Spleen (tissue), 11 donors: ENCODE measurements around the gene WNT9B. TPM values are rescaled to one million over a fixed set of nuclear protein-coding genes. Genes with fewer than 3 reads are reported as not detected.

ENCODE experiments used
- DNase-seq: peaks from one replicate; pipeline ENCODE4 v3.0.0-alpha.2; 2020
- H3K27ac ChIP-seq, 8 donors: fragments of 200-600 bp; sonication (generic) in 7 of 8; 1 replicate in 4 of 8; 2 replicates in 4 of 8; pipeline versions ENCODE4 v1.5.0 to v1.8.0; 2016 to 2021; ENCODE audit warnings: inconsistent platforms in 4 of 8, mild to moderate bottlenecking in 4 of 8, moderate library complexity in 1 of 8
- H3K27me3 ChIP-seq, 7 donors: fragments of 200-600 bp; sonication (generic) in 6 of 7; replicated peaks in 1 of 7; 1 replicate in 4 of 7; 2 replicates in 3 of 7; pipeline versions ENCODE4 v1.5.0 to v1.8.0; 2016 to 2021; ENCODE audit warnings: inconsistent platforms in 3 of 7, mild to moderate bottlenecking in 1 of 7
- H3K36me3 ChIP-seq, 6 donors: fragments of 200-600 bp; sonication (generic) in 5 of 6; 1 replicate in 4 of 6; 2 replicates in 2 of 6; pipeline versions ENCODE4 v1.5.0 to v1.8.0; 2016 to 2021; ENCODE audit warnings: inconsistent platforms in 2 of 6
- H3K4me1 ChIP-seq, 6 donors: fragments of 200-600 bp; sonication (generic) in 5 of 6; 1 replicate in 3 of 6; 2 replicates in 3 of 6; pipeline versions ENCODE4 v1.5.0 to v1.8.0; 2016 to 2021; ENCODE audit warnings: inconsistent platforms in 3 of 6
- H3K4me3 ChIP-seq, 8 donors: fragments of 200-600 bp; sonication (generic) in 7 of 8; 1 replicate in 4 of 8; 2 replicates in 4 of 8; pipeline versions ENCODE4 v1.5.0 to v1.8.0; 2016 to 2021; ENCODE audit warnings: inconsistent platforms in 4 of 8, mild to moderate bottlenecking in 4 of 8, moderate library complexity in 2 of 8
- H3K9me3 ChIP-seq, 8 donors: fragments of 200-600 bp; sonication (generic) in 7 of 8; 1 replicate in 4 of 8; 2 replicates in 4 of 8; pipeline versions ENCODE4 v1.5.0 to v1.8.0; 2016 to 2021; ENCODE audit warnings: inconsistent platforms in 4 of 8
- CTCF ChIP-seq, 11 experiments: fragments of 200-600 bp in 7 of 11; fragments of 450-650 bp in 4 of 11; sonication (generic) in 4 of 11; IDR thresholded peaks in 8 of 11; conservative IDR thresholded peaks in 3 of 11; 1 replicate in 7 of 11; 2 replicates in 4 of 11; pipeline versions ENCODE4 v1.4.0 to v1.8.0; 2016 to 2021; ENCODE audit warnings: antibody characterized with exemption in 11 of 11, inconsistent platforms in 4 of 11, mild to moderate bottlenecking in 1 of 11
- POLR2A ChIP-seq, 3 donors: fragments of 450-650 bp; IDR thresholded peaks; one replicate each; pipeline ENCODE4 v1.5.1; 2017; ENCODE audit warnings: antibody characterized with exemption in 3 of 3, mild to moderate bottlenecking in 1 of 3
- POLR2AphosphoS5 ChIP-seq, 3 donors: sonication (generic); formaldehyde crosslinking; IDR thresholded peaks; one replicate each; pipeline ENCODE4 v1.5.1; 2017; ENCODE audit warnings: antibody characterized with exemption in 3 of 3
- WGBS, 5 donors: extraction: QIAGEN DNeasy Blood & Tissue Kit in 3 of 5; methylation state at CpG; one replicate each; pipeline versions ENCODE4 v1.1.5 to v1.1.7; 2013 to 2018; 5-methylcytosine and 5-hydroxymethylcytosine counted together
- intact Hi-C: fragments of 100-400 bp; cut with DNase I; formaldehyde crosslinking; loops from one replicate; pipeline ENCODE4 v1.15.0; 2023; ENCODE audit warnings: low total_unique reads
- polyA plus RNA-seq, 3 donors: library from polyadenylated mRNA; stranded (reverse); fragments of 200-250 nt; gene quantifications; one replicate each; pipeline ENCODE4 v1.2.1, GENCODE V29; 2013
- total RNA-seq, 7 donors: library from RNA; depleted of rRNA in 3 of 7; stranded (reverse); fragments of >200 nt in 3 of 7; fragmentation: NEBNext Ultra II Directional in 4 of 7; extraction: Animal tissue kit (Norgen Biotek cat#: 25700) in 4 of 7; gene quantifications; one replicate each; pipeline versions ENCODE4 v1.1.0 to v1.2.1, GENCODE V29; 2016 to 2021
- donor health status: healthy with polysubstance abuse.
- donor health status: DM: no; HTN: no; CAD: no; lungs with moderate emphysema.
- donor health status: DM: no; HTN: no; CAD: no.
- donor health status: Bipolar disorder and iron deficiency.
- donor health status: healthy.
- donor health status: DM: no; HTN: no; CAD: no.
- donor health status: DM: yes; HTN: yes; CAD: no.

Gene WNT9B
- total and polyA plus RNA-seq, 10 donors: 0.03 to 13.4 (median 0.69) TPM

GRCh38 chr17:46922487-46922803 lies 71.1 kb downstream of the WNT9B start:
- peak overlapping the region; percentile 72 to 95 (median 84) for H3K4me3 ChIP-seq
- WGBS, 5 donors: 0 to 1% (median 1%) methylated on average over 6 of the region's 6 CpGs
- H3K36me3 ChIP-seq: peaks cover 0 to 8% (median 0%) of the 10 kb centered on the region in 6 donors
- peaks cover 24 to 53% (median 40%) of the 10 kb centered on the region in 6 donors for H3K4me1 ChIP-seq
- no peaks in the 10 kb centered on the region for H3K9me3 ChIP-seq
- H3K27me3 ChIP-seq: no peaks in the 10 kb centered on the region
- TF ChIP-seq POLR2A (IDR thresholded peaks at IDR 0.05) (no peak), POLR2AphosphoS5 (IDR thresholded peaks at IDR 0.05) (no peak), CTCF (IDR thresholded peaks at IDR 0.05 in 8 of 11, conservative IDR thresholded peaks at IDR 0.05 in 3 of 11) (no peak)
- no peak for DNase-seq
- intact Hi-C loops: no loop called here
- H3K27ac ChIP-seq: peak overlapping the region; percentile 90 to 98 (median 94)

GRCh38 chr17:46922804-46923635 lies 71.6 kb downstream of the WNT9B start, which contains the start of gene GOSR2:
Gene GOSR2, plus strand, starts transcription at chr17:46923160. Its CDS starts 33 bp downstream, at chr17:46923193.
- TF ChIP-seq POLR2AphosphoS5 (IDR thresholded peaks at IDR 0.05): peak; percentile 96 to 97 (median 96)
- peak in 4 of 11 experiments; percentile 12 to 32 (median 22) for TF ChIP-seq CTCF (IDR thresholded peaks at IDR 0.05 in 8 of 11, conservative IDR thresholded peaks at IDR 0.05 in 3 of 11)
- TF ChIP-seq POLR2A (IDR thresholded peaks at IDR 0.05): peak; percentile 12 to 85 (median 67)
- intact Hi-C loops: no loop called here
- peak; percentile 97 for DNase-seq
- 0 to 1% (median 0%) methylated on average over 37 to 52 of the region's 52 CpGs for WGBS, 5 donors
- H3K27ac ChIP-seq: peak within 1 kb of the TSS; percentile 90 to 98 (median 94)
- H3K27me3 ChIP-seq: no peaks in the 10 kb centered on the region
- H3K9me3 ChIP-seq: no peaks in the 10 kb centered on the region
- peaks cover 24 to 58% (median 45%) of the 10 kb centered on the region in 6 donors for H3K4me1 ChIP-seq
- peaks cover 0 to 11% (median 0%) of the 10 kb centered on the region in 6 donors for H3K36me3 ChIP-seq
- H3K4me3 ChIP-seq: peak within 1 kb of the TSS; percentile 72 to 95 (median 84)

- Histone ChIP-seq H3K9me3 (no peaks in the 10 kb centered on the region), H3K27me3 (no peaks in the 10 kb centered on the region), H3K27ac (peak overlapping the region in 2 of 8 donors; percentile 2 to 94), H3K36me3 (peaks cover 0 to 32% (median 12%) of the 10 kb centered on the region in 6 donors), H3K4me1 (peaks cover 26 to 77% (median 61%) of the 10 kb centered on the region in 6 donors), H3K4me3 (no peak overlapping the region)
- DNase-seq: no peak
- intact Hi-C loops: no loop called here
- TF ChIP-seq POLR2A (IDR thresholded peaks at IDR 0.05): no peak
- no peak for TF ChIP-seq CTCF (IDR thresholded peaks at IDR 0.05 in 8 of 11, conservative IDR thresholded peaks at IDR 0.05 in 3 of 11)
- TF ChIP-seq POLR2AphosphoS5 (IDR thresholded peaks at IDR 0.05): no peak
- WGBS, 5 donors: 73 to 86% (median 78%) methylated on average over 5 of the region's 5 CpGs
Measured at GRCh38 chr17:46925185-46925868, 73.9 kb downstream of the WNT9B start.
